HG03565 (cell line): ENCODE measurements around the gene SEMA5B.

Source experiments
- ATAC-seq: cut with Tn5 transposase; IDR thresholded peaks from one replicate; pipeline ENCODE4 v1.9.1; 2021; ENCODE audit warnings: mild to moderate bottlenecking, moderate library complexity; ENCODE audit not compliant: unreplicated experiment

SEMA5B gene

GRCh38 chr3:122912772-122913538 is 114.6 kb downstream of the SEMA5B start:
- no peak for ATAC-seq

DNA sequence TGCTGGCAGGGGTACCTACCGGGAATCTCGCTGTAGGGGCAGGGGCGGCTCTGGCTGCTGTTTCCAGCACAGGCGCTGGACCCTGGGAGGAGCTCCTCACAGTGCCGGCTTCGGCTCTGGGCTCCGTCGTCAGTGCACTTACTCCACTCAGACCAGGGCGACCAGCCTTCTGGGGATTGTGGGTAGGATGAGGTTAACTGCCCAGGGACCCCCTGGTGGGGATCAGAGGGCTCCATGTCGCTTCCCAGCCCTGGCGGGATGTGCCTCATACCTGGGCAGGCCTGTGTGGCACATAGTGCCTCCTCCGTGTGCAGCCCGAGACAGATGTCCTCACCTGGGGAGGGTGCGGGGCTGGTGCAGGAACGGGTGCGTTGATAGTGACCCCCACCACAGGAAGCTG is 115.7 kb downstream of the SEMA5B start:
- ATAC-seq: no peak

- ATAC-seq: no peak
Observed at GRCh38 chr3:122908251-122908650, 119.3 kb downstream of the SEMA5B start.

DNA sequence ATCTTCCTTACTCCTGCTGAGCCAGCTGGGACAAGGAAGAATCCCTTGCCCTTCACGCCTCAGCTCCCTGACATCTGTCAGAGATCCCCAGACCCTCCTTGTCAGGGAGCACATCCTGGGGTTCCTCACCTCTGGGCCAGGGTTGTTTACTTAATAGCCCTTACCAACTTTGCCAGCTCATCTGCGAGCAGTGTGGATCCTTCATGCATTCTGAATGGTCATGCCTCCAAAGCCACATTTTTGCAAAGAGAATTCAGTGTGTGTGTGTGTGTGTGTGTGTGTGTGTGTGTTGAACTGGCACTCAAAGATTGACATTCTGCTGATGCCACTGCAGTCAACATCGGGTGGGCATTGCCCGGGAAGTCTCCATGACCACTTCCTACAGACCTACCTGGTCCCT is 120.1 kb downstream of the SEMA5B start:
- ATAC-seq: no peak

DNA sequence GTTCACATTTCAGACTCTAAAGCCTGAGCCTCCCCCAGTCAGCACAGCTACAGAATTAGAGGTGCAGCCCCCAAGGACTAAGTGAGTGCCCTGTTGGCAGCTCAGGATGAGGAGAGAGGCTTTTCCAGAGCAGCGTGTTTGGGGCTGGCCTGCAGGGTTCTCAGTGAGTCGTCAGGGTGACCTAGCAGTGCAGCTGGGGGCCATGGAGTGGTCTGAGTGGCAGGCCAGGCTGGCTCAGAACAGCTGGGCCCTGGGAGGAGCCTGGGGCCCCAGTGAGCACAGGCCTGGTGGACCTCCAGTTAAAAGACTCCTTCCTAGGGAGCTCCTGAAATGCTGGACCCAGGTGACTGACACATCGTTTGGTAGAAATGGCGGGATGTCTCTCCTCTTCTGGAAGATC is 124.4 kb downstream of the SEMA5B start:
- ATAC-seq: no peak

- no peak for ATAC-seq
Observed at GRCh38 chr3:122902326-122902725, 125.2 kb downstream of the SEMA5B start.

- no peak for ATAC-seq
Observed at GRCh38 chr3:122898298-122898697, 129.3 kb downstream of the SEMA5B start.

GRCh38 chr3:122893754-122894668 is 133.6 kb downstream of the SEMA5B start:
- ATAC-seq: no peak

- ATAC-seq: no peak
Observed at GRCh38 chr3:122893282-122893681, 134.3 kb downstream of the SEMA5B start.

DNA sequence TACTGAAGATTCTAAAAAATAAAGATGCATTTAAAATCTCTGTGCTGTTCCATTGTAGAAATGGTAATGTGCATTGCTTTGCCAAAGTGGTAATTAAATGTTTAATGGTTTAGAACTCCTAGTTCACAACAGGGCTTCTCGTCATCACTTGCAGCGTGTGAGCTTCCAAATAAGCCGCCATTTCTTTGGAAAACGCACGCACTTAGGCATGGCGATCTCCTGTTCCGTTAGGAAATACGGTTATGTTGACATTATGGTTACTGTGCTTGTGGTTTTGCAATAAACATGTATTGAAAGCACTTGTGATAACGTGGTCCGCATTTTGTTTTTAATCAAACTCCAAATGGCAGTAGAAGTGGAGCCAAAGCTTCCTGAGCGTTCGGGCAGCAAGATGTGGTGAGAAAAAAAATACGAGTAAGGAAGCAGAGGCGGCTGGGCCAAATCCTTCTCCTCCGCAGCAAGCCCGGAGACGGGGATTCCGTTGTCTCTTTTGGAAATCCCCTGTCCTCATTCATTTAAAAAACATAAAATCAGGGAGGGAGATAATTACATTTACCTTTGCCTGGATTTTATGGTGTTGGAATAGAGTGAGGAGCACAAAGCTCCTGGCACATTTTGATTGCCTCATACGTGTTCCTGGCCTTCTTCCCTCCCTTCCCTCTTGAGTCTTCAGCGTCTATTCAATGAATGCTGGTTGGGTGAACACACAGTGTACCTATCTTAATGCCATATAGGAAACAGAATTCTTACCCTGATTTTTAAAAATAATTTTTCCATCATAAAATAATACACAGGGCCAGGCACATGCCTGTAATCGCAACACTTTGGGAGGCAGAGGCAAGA is 135.2 kb downstream of the SEMA5B start:
- no peak for ATAC-seq

GRCh38 chr3:122890720-122891220 is 136.8 kb downstream of the SEMA5B start:
- ATAC-seq: no peak

GRCh38 chr3:122890077-122890719 is 137.4 kb downstream of the SEMA5B start:
- ATAC-seq: no peak

DNA sequence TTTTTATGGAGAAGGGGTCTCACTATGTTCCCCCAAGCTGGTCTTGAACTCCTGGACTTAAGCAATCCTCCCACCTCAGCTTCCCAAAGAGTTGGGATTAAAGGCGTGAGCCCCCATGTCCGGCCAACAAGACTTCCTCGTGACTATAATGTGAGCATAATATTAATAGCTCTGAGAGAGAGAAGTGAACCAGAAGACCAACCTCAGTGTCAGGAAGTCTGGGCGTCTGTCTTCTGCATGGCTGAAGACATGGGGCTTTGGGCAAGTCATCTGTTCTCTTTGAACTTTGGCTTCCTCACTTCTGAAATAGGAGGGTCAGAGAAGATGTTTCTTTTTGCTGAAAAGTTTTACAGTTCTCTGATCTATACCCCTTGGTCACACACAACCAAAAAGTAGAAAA is 140.6 kb downstream of the SEMA5B start:
- no peak for ATAC-seq

DNA sequence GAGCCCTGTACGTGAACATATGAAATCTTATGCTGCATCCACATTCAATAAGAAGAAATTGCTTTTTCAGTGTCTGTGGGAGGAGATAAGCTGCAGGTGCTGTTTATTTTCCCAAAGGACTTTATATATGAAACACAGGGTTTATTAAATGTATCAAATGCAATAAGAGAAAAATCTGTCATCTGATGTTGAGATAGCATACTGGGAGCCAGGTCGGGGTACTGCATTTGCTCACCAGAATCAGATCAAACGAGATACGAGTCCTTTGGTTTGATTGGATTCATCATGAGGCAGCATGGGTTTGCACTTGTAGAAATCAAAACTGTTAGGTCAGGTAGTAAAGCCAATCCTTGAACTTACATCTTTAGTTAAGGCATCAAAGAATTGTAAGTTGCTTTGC is 141.3 kb downstream of the SEMA5B start:
- no peak for ATAC-seq

GRCh38 chr3:122882361-122882947 is 145.1 kb downstream of the SEMA5B start:
- ATAC-seq: no peak

GRCh38 chr3:122880624-122881023 is 146.9 kb downstream of the SEMA5B start:
- ATAC-seq: no peak

GRCh38 chr3:122880173-122880572 is 147.4 kb downstream of the SEMA5B start:
- no peak for ATAC-seq

- no peak for ATAC-seq
Observed at GRCh38 chr3:122875547-122876127, 151.9 kb downstream of the SEMA5B start.

DNA sequence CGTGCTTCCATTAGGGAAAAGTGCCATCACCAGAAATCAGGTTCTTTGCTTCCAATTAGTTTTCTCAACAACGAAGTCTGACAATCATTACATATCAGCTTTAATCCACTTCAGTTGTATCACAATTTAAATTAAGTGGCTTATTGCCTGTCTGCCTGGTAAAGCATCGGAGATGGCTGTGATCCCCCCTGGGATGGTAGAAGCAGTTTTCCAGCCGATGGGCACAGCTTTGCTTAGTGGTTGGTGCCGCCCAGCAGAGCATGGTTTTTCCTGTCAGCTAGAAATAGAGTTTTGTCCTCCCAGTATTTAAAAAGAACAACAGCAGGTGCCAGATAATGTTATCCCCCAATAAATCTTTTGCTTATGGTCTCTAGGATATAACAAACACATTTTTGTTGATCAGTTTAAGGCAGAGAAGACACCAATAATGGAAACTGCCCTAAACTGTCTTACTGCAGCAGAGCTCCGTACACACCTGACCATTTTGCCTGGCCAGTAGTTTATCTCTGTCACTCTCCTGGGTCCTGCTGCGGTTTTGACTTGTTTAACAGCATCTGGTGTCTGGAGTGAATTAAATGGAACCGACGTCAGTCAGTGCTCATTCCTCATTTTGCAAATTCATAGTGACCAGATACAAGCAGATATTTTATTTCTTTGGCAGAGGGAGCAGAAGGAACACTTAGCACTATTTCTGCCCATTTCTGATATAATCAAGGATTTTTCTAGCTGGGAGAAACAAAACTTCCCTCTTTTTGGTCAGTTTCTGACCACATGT is 153.6 kb downstream of the SEMA5B start:
- no peak for ATAC-seq
